Calu3 (cell line): ENCODE data around the gene MYL12A. TPM values are rescaled to one million over a fixed set of nuclear protein-coding genes. Genes with fewer than 3 reads are reported as not detected.

Experiments
- BruUV-seq: library from RNA; stranded (reverse); fragments of 400-500 nt; replicated peaks from 2 replicates; lab custom pipeline; 2021; lab: Mats Ljungman, UMichigan
- CTCF ChIA-PET: fragments of 300-600 bp; sonication (Branson Sonifier 250); formaldehyde crosslinking; loops from one replicate; lab custom pipeline; 2022; ENCODE audit warnings: antibody characterized with exemption; lab: Charles Lee
- DNase-seq: peaks from one replicate; pipeline ENCODE4 v3.0.0; 2022
- H3K27ac Mint-ChIP-seq: one replicate; pipeline ENCODE4 v1.8.0; 2022; ENCODE audit warnings: mixed read lengths; ENCODE audit not compliant: unreplicated experiment
- H3K27me3 Mint-ChIP-seq: one replicate; pipeline ENCODE4 v1.8.0; 2022; ENCODE audit warnings: mixed read lengths; ENCODE audit not compliant: unreplicated experiment
- H3K36me3 Mint-ChIP-seq: one replicate; pipeline ENCODE4 v1.8.0; 2022; ENCODE audit warnings: mild to moderate bottlenecking, moderate library complexity, mixed read lengths; ENCODE audit not compliant: insufficient read depth, unreplicated experiment
- H3K4me1 Mint-ChIP-seq: one replicate; pipeline ENCODE4 v1.8.0; 2022; ENCODE audit warnings: mild to moderate bottlenecking, low read depth, mixed read lengths; ENCODE audit not compliant: unreplicated experiment
- H3K4me3 Mint-ChIP-seq: one replicate; pipeline ENCODE4 v1.8.0; 2022; ENCODE audit warnings: mild to moderate bottlenecking, low read depth, moderate library complexity, mixed read lengths; ENCODE audit not compliant: unreplicated experiment
- H3K9me3 Mint-ChIP-seq: one replicate; pipeline ENCODE4 v1.8.0; 2022; ENCODE audit warnings: low read depth, mixed read lengths; ENCODE audit not compliant: unreplicated experiment
- intact Hi-C: fragments of 100-400 bp; cut with micrococcal nuclease; formaldehyde crosslinking; loops from one replicate; pipeline ENCODE4 v1.10.0; 2022; ENCODE audit not compliant: unreplicated experiment
- total RNA-seq: library from RNA; stranded (reverse); gene quantifications from 2 replicates; pipeline ENCODE4 v1.2.3, GENCODE V29; 2022
- TF ChIP-seq, protein P1 (sequence below): fragments of 200-600 bp; IDR thresholded peaks from one replicate; pipeline ENCODE4 v1.8.0; 2022; ENCODE audit warnings: antibody characterized with exemption; ENCODE audit not compliant: unreplicated experiment

MYL12A gene
- total RNA-seq, 1 experiment from 2014 or later, result 428 TPM

DNA sequence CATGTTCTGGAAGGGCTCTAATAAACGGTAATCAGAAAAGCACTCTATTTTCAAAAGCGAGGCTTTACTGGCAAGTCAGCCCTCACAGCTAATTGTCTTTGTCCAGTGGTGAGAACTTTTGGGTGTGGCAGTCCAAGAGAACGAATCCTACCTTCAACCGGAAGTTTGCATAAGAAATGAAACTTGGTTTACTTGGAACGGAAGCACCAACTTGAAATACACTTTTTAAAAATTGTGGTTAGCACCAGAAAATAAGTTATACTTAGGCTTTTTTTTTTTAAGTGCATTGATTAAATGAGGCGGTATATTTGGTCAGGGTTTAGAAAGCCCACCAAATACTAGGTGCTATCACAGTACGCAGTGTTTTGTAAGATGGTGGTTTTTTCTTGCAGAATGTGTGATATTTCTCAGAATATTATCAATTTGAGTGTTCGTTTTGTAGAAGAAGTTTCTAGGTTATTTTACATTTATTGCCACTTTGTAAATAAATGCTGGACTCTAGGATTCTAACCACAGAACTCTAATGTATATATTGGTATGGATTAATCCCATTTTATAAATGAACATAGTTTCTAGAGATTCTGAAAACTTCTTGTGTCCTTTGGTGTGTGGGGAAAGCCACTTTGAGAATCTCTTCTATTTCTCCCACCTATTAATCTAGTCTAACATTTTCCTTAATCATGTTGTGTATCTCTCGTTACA is 1.2 kb downstream of the MYL12A start:
- H3K36me3 Mint-ChIP-seq, result peaks cover 74% of the 10 kb centered on the region
- H3K4me3 Mint-ChIP-seq, result peak overlapping the region; percentile 79
- no peaks in the 10 kb centered on the region for H3K9me3 Mint-ChIP-seq
- CTCF ChIA-PET, result interaction anchor here (1.2 to 1.8 kb wide), 3 partner anchors 15 to 39 kb away, joined by 3 to 5 read pairs (median 4); no protein-coding TSS in a partner anchor
- no peaks in the 10 kb centered on the region for H3K27me3 Mint-ChIP-seq
- TF ChIP-seq, protein P1, sequence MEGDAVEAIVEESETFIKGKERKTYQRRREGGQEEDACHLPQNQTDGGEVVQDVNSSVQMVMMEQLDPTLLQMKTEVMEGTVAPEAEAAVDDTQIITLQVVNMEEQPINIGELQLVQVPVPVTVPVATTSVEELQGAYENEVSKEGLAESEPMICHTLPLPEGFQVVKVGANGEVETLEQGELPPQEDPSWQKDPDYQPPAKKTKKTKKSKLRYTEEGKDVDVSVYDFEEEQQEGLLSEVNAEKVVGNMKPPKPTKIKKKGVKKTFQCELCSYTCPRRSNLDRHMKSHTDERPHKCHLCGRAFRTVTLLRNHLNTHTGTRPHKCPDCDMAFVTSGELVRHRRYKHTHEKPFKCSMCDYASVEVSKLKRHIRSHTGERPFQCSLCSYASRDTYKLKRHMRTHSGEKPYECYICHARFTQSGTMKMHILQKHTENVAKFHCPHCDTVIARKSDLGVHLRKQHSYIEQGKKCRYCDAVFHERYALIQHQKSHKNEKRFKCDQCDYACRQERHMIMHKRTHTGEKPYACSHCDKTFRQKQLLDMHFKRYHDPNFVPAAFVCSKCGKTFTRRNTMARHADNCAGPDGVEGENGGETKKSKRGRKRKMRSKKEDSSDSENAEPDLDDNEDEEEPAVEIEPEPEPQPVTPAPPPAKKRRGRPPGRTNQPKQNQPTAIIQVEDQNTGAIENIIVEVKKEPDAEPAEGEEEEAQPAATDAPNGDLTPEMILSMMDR, result no peak
- peak overlapping the region; percentile 83 for H3K27ac Mint-ChIP-seq
- DNase-seq, result peak; percentile 30
- BruUV-seq, result TSS peak; percentile 60
- peaks cover 38% of the 10 kb centered on the region for H3K4me1 Mint-ChIP-seq
- intact Hi-C loops, result loop anchor here (5.0 to 10.0 kb wide), 7 partner anchors 37 to 312 kb away; no protein-coding TSS in a partner anchor

DNA sequence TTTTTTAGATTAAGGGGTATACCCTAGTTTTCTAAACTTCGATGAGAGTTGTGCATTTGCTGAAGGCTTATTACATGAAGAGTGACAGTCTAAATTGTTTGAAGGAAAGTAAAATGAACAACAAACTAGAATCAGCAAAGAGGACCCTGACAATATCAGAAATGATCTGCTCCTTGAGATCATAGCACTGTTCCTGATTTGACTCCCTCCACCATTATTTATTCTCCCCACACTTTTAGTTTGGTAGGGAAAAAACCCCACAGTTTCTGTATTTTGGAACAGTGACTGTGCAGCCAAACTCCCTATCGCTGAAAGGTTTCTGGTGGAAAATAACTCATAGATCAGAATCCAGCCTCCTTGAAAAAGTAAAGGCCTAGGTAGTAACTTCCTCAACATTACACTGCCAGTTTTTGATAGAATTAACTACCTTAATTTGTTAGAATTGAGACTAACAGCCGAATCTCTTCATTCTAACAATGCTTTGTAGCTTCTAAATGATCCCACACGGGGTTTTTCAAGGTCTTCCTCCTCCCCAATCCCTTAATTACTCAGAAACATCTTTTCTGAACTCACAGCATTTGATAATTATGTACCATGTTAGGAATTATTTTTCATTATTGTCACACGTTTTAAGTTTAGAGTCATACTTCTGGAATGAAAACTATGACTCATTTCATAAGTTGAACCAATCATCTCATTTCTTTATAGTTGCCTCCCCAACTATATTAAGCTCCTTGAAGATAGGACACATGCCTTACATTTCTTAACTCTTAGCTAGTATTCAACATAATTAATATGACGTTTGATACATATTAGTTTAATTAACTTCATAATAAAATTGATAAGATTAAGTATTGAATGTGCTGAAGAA is 2.9 kb downstream of the MYL12A start:
- Mint-ChIP-seq H3K4me1 (peaks cover 43% of the 10 kb centered on the region), H3K36me3 (peaks cover 91% of the 10 kb centered on the region), H3K27me3 (no peaks in the 10 kb centered on the region), H3K9me3 (no peaks in the 10 kb centered on the region), H3K27ac (peak overlapping the region; percentile 83), H3K4me3 (peak overlapping the region; percentile 79)
- TF ChIP-seq, protein P1, result no peak
- DNase-seq, result no peak
- intact Hi-C loops, result no loop called here
- CTCF ChIA-PET, result interaction anchor here (0.8 to 0.9 kb wide), 2 partner anchors 40 to 375 kb away, joined by 3 read pairs; no protein-coding TSS in a partner anchor
- TSS peak; percentile 15 for BruUV-seq

DNA sequence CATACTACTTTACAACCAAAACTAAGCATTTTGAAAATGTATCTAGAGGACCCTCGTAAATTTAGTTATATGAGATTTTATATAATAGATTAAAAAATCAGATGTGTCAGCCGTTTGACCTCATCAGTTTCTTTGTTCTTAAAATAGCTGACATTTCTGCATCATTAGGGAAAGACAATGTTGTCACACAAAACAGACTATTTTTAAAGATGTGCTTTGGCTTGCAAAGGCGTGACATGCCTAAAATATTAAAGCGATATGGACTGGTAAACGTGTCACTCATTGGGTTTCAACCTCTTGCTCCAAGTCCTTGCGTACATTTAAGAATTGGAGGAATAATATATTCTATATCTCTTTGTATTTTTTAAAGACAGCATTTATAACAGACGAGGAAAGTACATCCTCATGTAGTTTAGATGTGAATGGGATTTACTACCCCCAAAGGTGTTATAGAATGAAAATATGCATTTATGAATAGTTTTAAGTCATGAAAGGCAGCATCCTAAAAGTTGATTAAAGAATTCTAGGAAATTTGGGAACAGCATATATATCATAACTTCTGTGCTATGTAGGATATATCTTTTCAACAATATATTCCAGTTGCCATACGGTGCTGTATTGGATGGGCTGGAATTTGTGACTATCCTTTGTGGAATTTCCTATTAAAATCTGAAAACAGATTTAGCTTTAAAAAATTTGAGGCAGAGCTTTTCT is 3.8 kb downstream of the MYL12A start:
- Mint-ChIP-seq H3K27ac (peak overlapping the region; percentile 58), H3K9me3 (no peaks in the 10 kb centered on the region), H3K4me3 (peak overlapping the region; percentile 49), H3K36me3 (peaks cover 91% of the 10 kb centered on the region), H3K4me1 (peaks cover 42% of the 10 kb centered on the region), H3K27me3 (no peaks in the 10 kb centered on the region)
- CTCF ChIA-PET, result interaction anchor here (0.8 to 0.9 kb wide), 2 partner anchors 41 to 376 kb away, joined by 3 read pairs; no protein-coding TSS in a partner anchor
- no TSS peak for BruUV-seq
- intact Hi-C loops, result no loop called here
- DNase-seq, result no peak
- TF ChIP-seq, protein P1, result no peak

DNA sequence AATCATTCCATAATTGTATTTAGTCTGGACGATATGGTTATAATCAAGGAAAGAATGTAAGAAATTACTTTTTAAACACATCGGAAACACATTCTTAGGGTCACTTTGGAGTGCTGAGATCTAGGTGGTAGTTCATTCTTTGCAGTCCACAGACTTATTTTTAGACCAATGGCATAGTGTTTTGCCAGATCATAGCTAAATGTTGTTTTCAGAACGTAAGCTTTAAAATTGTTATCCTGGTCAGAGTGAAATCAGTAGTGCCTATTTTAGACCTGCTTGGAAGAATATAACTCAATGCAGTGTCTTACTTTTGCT is 4.3 kb downstream of the MYL12A start:
- no peak for DNase-seq
- Mint-ChIP-seq H3K4me1 (peaks cover 42% of the 10 kb centered on the region), H3K27ac (peak overlapping the region; percentile 58), H3K36me3 (peaks cover 91% of the 10 kb centered on the region), H3K27me3 (no peaks in the 10 kb centered on the region), H3K4me3 (peak overlapping the region; percentile 49), H3K9me3 (no peaks in the 10 kb centered on the region)
- TF ChIP-seq, protein P1, result no peak
- CTCF ChIA-PET, result interaction anchor here (1.3 kb wide), 1 partner anchor 12 kb away, joined by 4 read pairs; no protein-coding TSS in a partner anchor
- no TSS peak for BruUV-seq
- intact Hi-C loops, result no loop called here
